LNCaP clone FGC (cell line): ENCODE data around the gene NR2F2.

Source experiments
- DNase-seq: peaks from one replicate; pipeline ENCODE4 v3.0.0-alpha.2; 2011; ENCODE audit warnings: low read depth
- H3K4me3 ChIP-seq: 2 replicates; pipeline ENCODE4 v1.5.1; 2011; ENCODE audit warnings: mild to moderate bottlenecking, low read depth, low read length, control low read depth
- CTCF ChIP-seq: IDR thresholded peaks from 2 replicates; pipeline ENCODE4 v1.5.1; 2012; ENCODE audit warnings: mild to moderate bottlenecking; ENCODE audit not compliant: control insufficient read depth, insufficient read depth; ENCODE audit errors: extremely low read depth

The NR2F2 gene

GRCh38 chr15:96344060-96344705 lies 13.7 kb downstream of the NR2F2 start:
- TF ChIP-seq CTCF = no peak
- no peak for DNase-seq
- H3K4me3 ChIP-seq = no peak overlapping the region

- DNase-seq = no peak
- no peak for TF ChIP-seq CTCF
- no peak overlapping the region for H3K4me3 ChIP-seq
These were observed 14.4 kb downstream of the NR2F2 start for GRCh38 chr15:96344706-96345559.

GRCh38 chr15:96345560-96346399 lies 15.3 kb downstream of the NR2F2 start:
- no peak for DNase-seq
- H3K4me3 ChIP-seq = peak overlapping the region; percentile 28
- peak; percentile 71 for TF ChIP-seq CTCF

- no peak for TF ChIP-seq CTCF
- DNase-seq = no peak
These were observed 16.0 kb downstream of the NR2F2 start for GRCh38 chr15:96346409-96346970.

GRCh38 chr15:96347181-96348111 lies 16.9 kb downstream of the NR2F2 start:
- no peak for TF ChIP-seq CTCF
- no peak overlapping the region for H3K4me3 ChIP-seq
- DNase-seq = no peak

More at GRCh38 chr15:96346409-96346970, 16.0 kb downstream of the NR2F2 start:
- no peak overlapping the region for H3K4me3 ChIP-seq
